Caco-2 (cell line): ENCODE data around the gene COG6. TPM values are rescaled to one million over a fixed set of nuclear protein-coding genes. Genes with fewer than 3 reads are reported as not detected.

Experiments used
- BruUV-seq: library from RNA; stranded (reverse); fragments of 400-500 nt; replicated peaks from 2 replicates; lab custom pipeline; 2021; lab: Mats Ljungman, UMichigan
- CTCF ChIA-PET: fragments of 300-600 bp; sonication (Branson Sonifier 250); formaldehyde crosslinking; loops from one replicate; lab custom pipeline; 2022; ENCODE audit warnings: antibody characterized with exemption; lab: Charles Lee
- POLR2A ChIA-PET: fragments of 300-600 bp; sonication (Branson Sonifier 250); formaldehyde crosslinking; loops from one replicate; lab custom pipeline; 2022; ENCODE audit warnings: antibody characterized with exemption; lab: Charles Lee
- DNase-seq, 2 experiments: peaks; one replicate each; pipeline versions ENCODE4 v3.0.0 to v3.0.0-alpha.2; 2020 to 2022
- H3K27me3 ChIP-seq: replicated peaks from 2 replicates; pipeline ENCODE4 v1.6.0; 2011; ENCODE audit warnings: low read length; ENCODE audit not compliant: control insufficient read depth, insufficient read depth
- H3K36me3 ChIP-seq: 2 replicates; pipeline ENCODE4 v1.5.1; 2011; ENCODE audit warnings: low read length; ENCODE audit not compliant: control insufficient read depth, insufficient read depth
- H3K4me1 ChIP-seq: fragments of 250-450 bp; sonication (Bioruptor Pico); 2 replicates; pipeline ENCODE4 v1.5.1; 2020; ENCODE audit warnings: mild to moderate bottlenecking
- H3K4me3 ChIP-seq: 2 replicates; pipeline ENCODE4 v1.5.1; 2011; ENCODE audit warnings: low read depth, mild to moderate bottlenecking, control low read depth, low read length
- H3K9me3 ChIP-seq: fragments of 250-450 bp; sonication (Bioruptor Pico); 2 replicates; pipeline ENCODE4 v1.5.1; 2020; ENCODE audit warnings: mild to moderate bottlenecking, moderate library complexity
- H3K27ac Mint-ChIP-seq: one replicate; pipeline ENCODE4 v1.8.0; 2022; ENCODE audit warnings: mixed read lengths; ENCODE audit not compliant: unreplicated experiment
- H3K27me3 Mint-ChIP-seq: one replicate; pipeline ENCODE4 v1.8.0; 2022; ENCODE audit warnings: mixed read lengths; ENCODE audit not compliant: insufficient read depth, unreplicated experiment
- H3K36me3 Mint-ChIP-seq: one replicate; pipeline ENCODE4 v1.8.0; 2022; ENCODE audit warnings: mild to moderate bottlenecking, mixed read lengths; ENCODE audit not compliant: insufficient read depth, unreplicated experiment
- H3K4me1 Mint-ChIP-seq: one replicate; pipeline ENCODE4 v1.8.0; 2022; ENCODE audit warnings: low read depth, mixed read lengths; ENCODE audit not compliant: unreplicated experiment
- H3K4me3 Mint-ChIP-seq: one replicate; pipeline ENCODE4 v1.8.0; 2022; ENCODE audit warnings: mild to moderate bottlenecking, moderate library complexity, mixed read lengths; ENCODE audit not compliant: unreplicated experiment
- H3K9me3 Mint-ChIP-seq: one replicate; pipeline ENCODE4 v1.8.0; 2022; ENCODE audit warnings: mixed read lengths; ENCODE audit not compliant: unreplicated experiment
- intact Hi-C: fragments of 100-400 bp; cut with micrococcal nuclease; formaldehyde crosslinking; loops from one replicate; pipeline ENCODE4 v1.10.0; 2022; ENCODE audit not compliant: unreplicated experiment
- total RNA-seq: library from RNA; stranded (reverse); gene quantifications from 2 replicates; pipeline ENCODE4 v1.2.3, GENCODE V29; 2022
- TF ChIP-seq, protein P1 (sequence below), 2 experiments: fragments of 200-600 bp in 1 of 2; IDR thresholded peaks; 1 replicate in 1 of 2; 2 replicates in 1 of 2; pipeline versions ENCODE4 v1.5.1 to v1.8.0; 2011 to 2022; ENCODE audit warnings: antibody characterized with exemption in 1 of 2, control low read depth in 1 of 2, inconsistent platforms in 1 of 2, low read depth in 1 of 2, low read length in 1 of 2, mild to moderate bottlenecking in 1 of 2, moderate library complexity in 1 of 2; ENCODE audit not compliant: insufficient read depth in 1 of 2, severe bottlenecking in 1 of 2, unreplicated experiment in 1 of 2

Gene COG6
- total RNA-seq, 1 experiment from 2014 or later, result 63.6 TPM

- Histone ChIP-seq H3K4me1 (no peaks in the 10 kb centered on the region), H3K36me3 (no peaks in the 10 kb centered on the region), H3K4me3 (no peak overlapping the region), H3K9me3 (no peaks in the 10 kb centered on the region; the same call in 1 of the 2 replicates), H3K27me3 (no peaks in the 10 kb centered on the region)
- no peak for DNase-seq
- no peaks in the 10 kb centered on the region for H3K27me3 Mint-ChIP-seq
- BruUV-seq, result no TSS peak
- peaks cover 30% of the 10 kb centered on the region for H3K36me3 Mint-ChIP-seq
- H3K4me3 Mint-ChIP-seq, result no peak overlapping the region
- TF ChIP-seq, protein P1, sequence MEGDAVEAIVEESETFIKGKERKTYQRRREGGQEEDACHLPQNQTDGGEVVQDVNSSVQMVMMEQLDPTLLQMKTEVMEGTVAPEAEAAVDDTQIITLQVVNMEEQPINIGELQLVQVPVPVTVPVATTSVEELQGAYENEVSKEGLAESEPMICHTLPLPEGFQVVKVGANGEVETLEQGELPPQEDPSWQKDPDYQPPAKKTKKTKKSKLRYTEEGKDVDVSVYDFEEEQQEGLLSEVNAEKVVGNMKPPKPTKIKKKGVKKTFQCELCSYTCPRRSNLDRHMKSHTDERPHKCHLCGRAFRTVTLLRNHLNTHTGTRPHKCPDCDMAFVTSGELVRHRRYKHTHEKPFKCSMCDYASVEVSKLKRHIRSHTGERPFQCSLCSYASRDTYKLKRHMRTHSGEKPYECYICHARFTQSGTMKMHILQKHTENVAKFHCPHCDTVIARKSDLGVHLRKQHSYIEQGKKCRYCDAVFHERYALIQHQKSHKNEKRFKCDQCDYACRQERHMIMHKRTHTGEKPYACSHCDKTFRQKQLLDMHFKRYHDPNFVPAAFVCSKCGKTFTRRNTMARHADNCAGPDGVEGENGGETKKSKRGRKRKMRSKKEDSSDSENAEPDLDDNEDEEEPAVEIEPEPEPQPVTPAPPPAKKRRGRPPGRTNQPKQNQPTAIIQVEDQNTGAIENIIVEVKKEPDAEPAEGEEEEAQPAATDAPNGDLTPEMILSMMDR (IDR thresholded peaks at IDR 0.05; ENCODE audit: insufficient read depth in 1 of 2, low read depth in 1 of 2, low read length in 1 of 2, severe bottlenecking in 1 of 2, unreplicated experiment in 1 of 2), result no peak
- ChIA-PET POLR2A (no interaction called here), CTCF (no interaction called here)
- peaks cover 11% of the 10 kb centered on the region for H3K9me3 Mint-ChIP-seq
- intact Hi-C loops, result no loop called here
- no peaks in the 10 kb centered on the region for H3K4me1 Mint-ChIP-seq
- no peak overlapping the region for H3K27ac Mint-ChIP-seq
These were observed 81.6 kb downstream of the COG6 start for GRCh38 chr13:39737047-39737446.

GRCh38 chr13:39740761-39741160 is 85.3 kb downstream of the COG6 start:
- TF ChIP-seq, protein P1 (IDR thresholded peaks at IDR 0.05; ENCODE audit: insufficient read depth in 1 of 2, low read depth in 1 of 2, low read length in 1 of 2, severe bottlenecking in 1 of 2, unreplicated experiment in 1 of 2), result no peak
- intact Hi-C loops, result no loop called here
- Histone ChIP-seq H3K4me1 (no peaks in the 10 kb centered on the region), H3K36me3 (no peaks in the 10 kb centered on the region), H3K9me3 (no peaks in the 10 kb centered on the region; the same call in 1 of the 2 replicates), H3K4me3 (no peak overlapping the region), H3K27me3 (no peaks in the 10 kb centered on the region)
- Mint-ChIP-seq H3K4me1 (no peaks in the 10 kb centered on the region), H3K36me3 (peaks cover 37% of the 10 kb centered on the region), H3K4me3 (no peak overlapping the region), H3K27me3 (no peaks in the 10 kb centered on the region), H3K27ac (no peak overlapping the region), H3K9me3 (peaks cover 35% of the 10 kb centered on the region)
- ChIA-PET CTCF (no interaction called here), POLR2A (interaction anchor here (0.6 kb wide), 1 partner anchor 107 kb away, joined by 3 read pairs; no protein-coding TSS in a partner anchor)
- no TSS peak for BruUV-seq
- DNase-seq, result no peak

- Histone ChIP-seq H3K36me3 (no peaks in the 10 kb centered on the region), H3K9me3 (no peaks in the 10 kb centered on the region), H3K4me3 (no peak overlapping the region), H3K27me3 (no peaks in the 10 kb centered on the region), H3K4me1 (no peaks in the 10 kb centered on the region)
- POLR2A ChIA-PET, result no interaction called here
- Mint-ChIP-seq H3K9me3 (peaks cover 7% of the 10 kb centered on the region), H3K4me3 (no peak overlapping the region), H3K27ac (no peak overlapping the region), H3K4me1 (no peaks in the 10 kb centered on the region), H3K27me3 (no peaks in the 10 kb centered on the region), H3K36me3 (peaks cover 5% of the 10 kb centered on the region)
- DNase-seq, result no peak
- intact Hi-C loops, result no loop called here
- CTCF ChIA-PET, result no interaction called here
- no TSS peak for BruUV-seq
- TF ChIP-seq, protein P1 (IDR thresholded peaks at IDR 0.05; ENCODE audit: insufficient read depth in 1 of 2, low read depth in 1 of 2, low read length in 1 of 2, severe bottlenecking in 1 of 2, unreplicated experiment in 1 of 2), result no peak
These were observed 93.5 kb downstream of the COG6 start for GRCh38 chr13:39748961-39749360.
